ENCODE results near the gene CAPS2. TPM values are rescaled to one million over a fixed set of nuclear protein-coding genes. Genes with fewer than 3 reads are reported as not detected.

The CAPS2 gene
- total RNA-seq: 0.15 and 0.27 TPM in 2 replicates

DNA sequence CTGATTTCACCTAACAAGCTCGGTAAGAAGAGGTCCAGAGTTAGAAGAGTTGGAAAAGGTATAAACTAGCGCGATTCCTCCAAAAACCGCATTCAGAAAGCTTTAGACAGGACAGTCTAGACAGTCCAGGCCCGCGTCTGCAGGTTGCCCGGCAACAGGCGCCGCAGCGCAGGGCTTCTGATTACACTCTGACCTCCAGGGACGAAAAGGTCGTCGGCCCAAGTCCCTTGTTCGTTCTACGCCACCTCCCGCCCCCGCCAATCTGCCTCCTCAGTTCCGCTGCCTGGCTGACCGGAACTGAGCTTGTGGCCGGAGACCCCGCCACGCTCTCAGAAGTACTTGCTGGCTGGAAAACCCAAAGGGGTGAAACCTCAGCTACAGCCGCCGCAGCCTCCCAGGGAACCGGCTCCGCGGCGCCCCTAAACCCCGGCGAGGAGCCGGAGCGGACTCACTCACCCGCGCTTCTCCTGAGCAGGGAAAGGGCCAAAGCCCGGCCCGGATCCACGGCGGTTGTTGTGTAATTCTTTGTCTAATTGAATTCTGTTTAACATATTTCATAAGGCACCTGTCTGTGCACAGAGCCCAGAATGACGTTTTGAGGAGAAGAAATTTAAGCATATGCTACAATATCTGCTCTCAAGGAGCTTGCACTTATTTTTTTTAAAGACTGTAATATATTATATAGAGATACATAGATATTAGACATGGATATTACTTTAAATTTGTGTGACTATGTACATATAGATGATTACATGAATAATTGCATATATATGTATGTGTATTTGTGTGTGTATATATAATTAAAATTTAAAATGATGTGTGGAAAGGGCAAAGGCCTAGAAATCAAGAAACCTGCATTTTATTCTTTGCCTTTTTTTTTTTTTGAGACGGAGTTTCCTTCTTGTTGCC is at the start of gene CAPS2:
CAPS2 (minus strand) TSS at position 407 of the 909 bp plus-strand sequence. CDS start 3,826 bp downstream, outside the sequence.

DNA sequence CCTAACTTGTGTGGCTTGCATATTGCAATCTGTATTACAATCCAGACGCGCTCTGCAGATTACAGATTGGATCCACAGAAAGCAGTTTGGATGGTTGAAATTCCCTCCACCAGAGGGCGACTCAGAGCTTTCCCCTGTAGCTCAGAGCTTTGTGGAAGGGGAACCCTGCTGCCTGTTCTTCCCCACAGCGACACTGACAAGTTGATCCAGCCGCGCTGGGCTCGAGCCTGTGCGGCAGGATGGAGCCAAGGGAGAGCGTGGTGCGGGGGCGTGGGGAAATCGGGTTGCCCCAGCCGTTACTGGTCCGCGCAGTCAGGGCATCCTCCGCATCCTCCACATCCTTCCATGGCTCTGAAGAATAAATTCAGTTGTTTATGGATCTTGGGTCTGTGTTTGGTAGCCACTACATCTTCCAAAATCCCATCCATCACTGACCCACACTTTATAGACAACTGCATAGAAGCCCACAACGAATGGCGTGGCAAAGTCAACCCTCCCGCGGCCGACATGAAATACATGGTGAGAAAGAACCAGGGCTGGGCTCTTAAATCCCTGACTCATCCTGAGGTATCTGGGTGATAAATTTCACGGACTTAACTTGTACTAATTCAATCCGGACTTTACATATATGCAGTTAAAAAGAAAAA is 4.4 kb upstream of the CAPS2 start, which contains the start of gene GLIPR1L1:
GLIPR1L1 (plus strand) TSS at position 287 of the 647 bp plus-strand sequence; CDS start at position 346, 59 bp downstream.

Other genes with a start within 250 kb of the CAPS2 start
- not detected in 2 replicates for gene KCNC2, start 120.5 kb downstream of the CAPS2 start, total RNA-seq
- not detected in 2 replicates for gene GLIPR1L1, start 4.3 kb upstream of the CAPS2 start, total RNA-seq
- gene GLIPR1L2, start 60.8 kb upstream of the CAPS2 start, total RNA-seq: 0.05 and 0.07 TPM in 2 replicates
- 17.0 and 28.4 TPM in 2 replicates for gene GLIPR1, start 150.4 kb upstream of the CAPS2 start, total RNA-seq
- 29.0 and 44.7 TPM in 2 replicates for gene KRR1, start 181.3 kb upstream of the CAPS2 start, total RNA-seq

Data from mammary microvascular endothelial cell (primary cell).